ENCODE results near the gene CSGALNACT2. TPM values are rescaled to one million over a fixed set of nuclear protein-coding genes. Genes with fewer than 3 reads are reported as not detected.

CSGALNACT2 gene
- total and polyA plus RNA-seq, 9 of the 15 experiments (the other 6 are each of a cell fraction or from before 2014, with no cell fraction given): 1.4 to 7.3 (median 3.5) TPM

GRCh38 chr10:43227911-43228782, 89.9 kb downstream of the CSGALNACT2 start:
- under 1% methylated on average over 14 of the region's 14 CpGs for WGBS (ENCODE audit: insufficient coverage, low coverage, missing lambda C conversion rate)
- no peak overlapping the region for H2AFZ ChIP-seq (ENCODE audit: low read depth, low read length)
- H3K9me1 ChIP-seq (ENCODE audit: control insufficient read depth, insufficient read depth, low read length): peaks cover 15% of the 10 kb centered on the region
- H3K27me3 ChIP-seq (ENCODE audit: control insufficient read depth in 2 of 2, insufficient read depth in 2 of 2, low read length in 2 of 2): peaks cover 9 to 61% of the 10 kb centered on the region in 2 experiments; a peak in 4 of 5 replicates
- ChIA-PET POLR2A (interaction anchor here (0.6 kb wide), 1 partner anchor 44 kb away, joined by 4 read pairs; no protein-coding TSS in a partner anchor), CTCF (ENCODE audit: low intra/inter-chr PET ratio) (no interaction called here)
- no peaks in the 10 kb centered on the region for H3K36me3 ChIP-seq (ENCODE audit: control insufficient read depth, insufficient read depth, low read length)
- TF ChIP-seq ZNF282 (CRISPR knock-in tag; IDR thresholded peaks at IDR 0.05): no peak
- no peak for TF ChIP-seq DEAF1 (CRISPR knock-in tag; IDR thresholded peaks at IDR 0.05)
- TF ChIP-seq ZBTB17 (CRISPR knock-in tag; IDR thresholded peaks at IDR 0.05): no peak
- no peak for TF ChIP-seq FOXM1 (IDR thresholded peaks at IDR 0.05; ENCODE audit: low read depth)
- no peak for TF ChIP-seq FOXM1 (CRISPR knock-in tag; IDR thresholded peaks at IDR 0.05; ENCODE audit: low read depth)
- ATAC-seq: no peak
- peaks cover 0 to 25% of the 10 kb centered on the region in 2 experiments; a peak in 1 of 5 replicates for H3K4me1 ChIP-seq (replicated peaks in 1 of 2; ENCODE audit: control insufficient read depth in 2 of 2, insufficient read depth in 2 of 2, low read length in 2 of 2)
- FAIRE-seq: no peak
- no TSS peak for BruUV-seq (replicated peaks)
- H3K4me2 ChIP-seq (ENCODE audit: insufficient read depth, low read length): no peak overlapping the region
- no peak for DNase-seq (ENCODE audit: extremely low read depth in 1 of 4, low spot score in 3 of 4)
- H3K9ac ChIP-seq (ENCODE audit: insufficient read depth in 1 of 2, low read depth in 2 of 2, low read length in 2 of 2): no peak overlapping the region
- in situ Hi-C loops (cut with MboI): no loop called here
- intact Hi-C loops (cut with micrococcal nuclease): no loop called here
- no peaks in the 10 kb centered on the region for H3K79me2 ChIP-seq (ENCODE audit: control insufficient read depth, insufficient read depth, low read length)
- no peak overlapping the region for H3K4me3 ChIP-seq
- peaks cover 20% of the 10 kb centered on the region; the same call in 1 of the 2 replicates for H4K20me1 ChIP-seq (replicated peaks; ENCODE audit: control insufficient read depth, insufficient read depth, low read length)
- no peaks in the 10 kb centered on the region for H3K9me3 ChIP-seq (replicated peaks; ENCODE audit: control insufficient read depth, insufficient read depth, low read depth, low read length)
- H3K27ac ChIP-seq (ENCODE audit: extremely low read depth, low read depth, low read length): no peak overlapping the region
